Activated naive CD4-positive, alpha-beta T cell treated with anti-CD3 and anti-CD28 coated beads for 36 hours (primary cell): Measurements from ENCODE around the gene RNF208. TPM values are rescaled to one million over a fixed set of nuclear protein-coding genes. Genes with fewer than 3 reads are reported as not detected.

ENCODE experiments used
- CTCF ChIA-PET: fragments of 350-600 bp; sonication (Branson Sonifier 250); formaldehyde crosslinking; loops from one replicate; lab custom pipeline; 2021; ENCODE audit warnings: antibody characterized with exemption; lab: Charles Lee
- DNase-seq: peaks from one replicate; pipeline ENCODE4 v3.0.0-alpha.2; 2020
- H3K27ac Mint-ChIP-seq: one replicate; pipeline ENCODE4 v1.8.0; 2021; ENCODE audit warnings: mild to moderate bottlenecking, mixed read lengths
- H3K27me3 Mint-ChIP-seq: one replicate; pipeline ENCODE4 v1.8.0; 2021; ENCODE audit warnings: low read depth, mixed read lengths
- H3K36me3 Mint-ChIP-seq: one replicate; pipeline ENCODE4 v1.8.0; 2021; ENCODE audit warnings: low read depth, mixed read lengths
- H3K4me1 Mint-ChIP-seq: one replicate; pipeline ENCODE4 v1.8.0; 2021; ENCODE audit warnings: low read depth, mixed read lengths
- H3K4me3 Mint-ChIP-seq: one replicate; pipeline ENCODE4 v1.8.0; 2021; ENCODE audit warnings: mild to moderate bottlenecking, moderate library complexity, mixed read lengths
- H3K9me3 Mint-ChIP-seq: one replicate; pipeline ENCODE4 v1.8.0; 2021; ENCODE audit warnings: mixed read lengths
- intact Hi-C: fragments of 100-400 bp; cut with micrococcal nuclease; formaldehyde crosslinking; loops from one replicate; pipeline ENCODE4 v1.15.1; 2023
- total RNA-seq, 2 experiments: library from RNA; stranded (reverse); gene quantifications; one replicate each; pipeline ENCODE4 v1.2.3, GENCODE V29; 2021

The RNF208 gene
- total RNA-seq, 2 experiments from 2014 or later = 4.9 to 5.0 TPM

DNA sequence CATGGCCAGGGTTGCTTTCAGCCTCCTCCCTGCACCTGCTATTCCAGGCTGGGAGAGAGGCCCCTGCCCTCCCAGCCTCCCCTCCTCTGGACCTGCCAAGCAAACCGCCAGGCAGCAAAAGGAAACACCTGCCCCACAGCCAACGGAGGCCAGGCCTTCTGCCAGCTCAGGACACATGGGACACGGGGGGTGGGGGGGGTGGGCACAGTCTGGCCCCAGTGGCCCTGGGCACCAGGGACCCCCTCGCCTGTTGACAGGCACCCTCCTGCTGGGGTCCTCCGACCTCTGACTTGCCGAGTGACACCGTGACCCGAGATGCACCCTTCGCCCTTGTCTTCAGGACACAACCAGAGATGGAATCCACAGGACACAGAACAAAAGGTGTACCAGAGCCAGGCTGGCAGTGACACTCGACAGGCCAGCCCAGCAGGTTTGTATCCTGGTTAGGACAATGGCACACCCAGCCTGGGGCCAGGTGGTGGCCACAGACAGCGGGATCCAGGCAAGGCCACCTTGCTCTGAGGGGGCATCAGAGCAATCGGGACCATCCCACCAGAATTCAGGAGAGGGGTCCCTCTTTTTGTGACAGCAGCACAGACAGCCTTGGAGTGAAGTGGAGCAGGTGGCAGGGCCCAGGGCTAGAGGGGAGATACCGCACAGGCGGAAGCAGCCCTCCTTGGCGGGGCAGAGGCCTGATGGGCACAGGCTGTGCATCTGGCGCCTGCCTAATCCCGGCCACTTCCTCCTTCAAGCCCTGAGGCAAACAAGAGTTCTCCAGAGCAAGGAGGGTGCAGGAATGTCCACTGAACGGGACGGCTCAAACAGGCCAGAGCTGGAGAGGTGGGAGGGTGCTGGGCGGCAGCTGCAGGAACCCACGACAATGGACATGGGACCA, 48.9 kb downstream of the RNF208 start:
- Mint-ChIP-seq H3K9me3 (no peaks in the 10 kb centered on the region), H3K36me3 (peaks cover 2% of the 10 kb centered on the region), H3K27ac (no peak overlapping the region), H3K4me1 (peaks cover 8% of the 10 kb centered on the region), H3K27me3 (peaks cover 17% of the 10 kb centered on the region), H3K4me3 (no peak overlapping the region)
- CTCF ChIA-PET = interaction anchor here (1.5 kb wide), 1 partner anchor 63 kb away, joined by 4 read pairs; no protein-coding TSS in a partner anchor
- DNase-seq = no peak
- intact Hi-C loops = loop anchor here (2.0 to 5.0 kb wide), 2 partner anchors 16 to 46 kb away; no protein-coding TSS in a partner anchor

GRCh38 chr9:137171149-137171900, 50.7 kb downstream of the RNF208 start:
- Mint-ChIP-seq H3K4me1 (peaks cover 9% of the 10 kb centered on the region), H3K36me3 (no peaks in the 10 kb centered on the region), H3K27me3 (peaks cover 24% of the 10 kb centered on the region), H3K27ac (no peak overlapping the region), H3K9me3 (no peaks in the 10 kb centered on the region), H3K4me3 (no peak overlapping the region)
- no peak for DNase-seq
- CTCF ChIA-PET = interaction anchor here (0.6 to 1.5 kb wide), 4 partner anchors 18 to 249 kb away, joined by 3 to 4 read pairs (median 3); no protein-coding TSS in a partner anchor
- intact Hi-C loops = loop anchor here (2.0 to 5.0 kb wide), 2 partner anchors 44 to 121 kb away; no protein-coding TSS in a partner anchor

DNA sequence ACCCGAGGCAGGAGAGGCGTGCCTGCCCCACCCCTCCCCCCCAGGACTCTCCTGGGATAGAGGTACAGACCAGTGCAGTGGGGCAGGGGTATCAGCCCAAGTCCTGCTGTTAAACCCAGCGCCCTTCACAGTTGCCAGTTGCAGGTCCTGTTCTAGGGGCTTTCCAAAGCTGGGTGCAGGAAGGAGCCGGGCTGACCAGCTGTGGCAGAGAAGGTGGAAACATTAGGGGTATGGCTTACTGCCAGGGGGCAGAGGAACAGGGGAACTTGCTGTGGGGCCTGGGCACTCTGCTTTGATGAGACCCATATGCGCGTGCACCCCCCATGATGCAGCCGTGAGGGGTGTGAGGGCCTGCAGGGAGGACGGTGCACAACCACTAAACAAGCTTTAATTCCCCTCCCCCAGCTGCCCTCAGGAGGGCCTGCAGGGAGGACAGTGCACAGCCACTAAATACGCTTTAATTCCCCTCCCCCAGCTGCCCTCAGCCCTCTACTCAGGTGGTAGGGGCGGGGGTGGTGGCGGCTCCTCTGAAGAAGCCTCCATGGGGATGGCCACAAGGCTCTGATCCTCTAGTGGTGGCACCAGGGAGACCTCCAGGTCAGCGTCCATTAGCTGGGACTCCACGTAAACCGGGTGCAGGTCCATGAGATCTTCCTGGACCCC, 51.4 kb downstream of the RNF208 start:
- H3K9me3 Mint-ChIP-seq = no peaks in the 10 kb centered on the region
- H3K27me3 Mint-ChIP-seq = peaks cover 24% of the 10 kb centered on the region
- intact Hi-C loops = loop anchor here (2.0 to 5.0 kb wide), 2 partner anchors 43 to 120 kb away; no protein-coding TSS in a partner anchor
- H3K36me3 Mint-ChIP-seq = no peaks in the 10 kb centered on the region
- no peak overlapping the region for H3K4me3 Mint-ChIP-seq
- CTCF ChIA-PET = interaction anchor here (0.6 kb wide), 2 partner anchors 43 to 250 kb away, joined by 3 read pairs; no protein-coding TSS in a partner anchor
- H3K4me1 Mint-ChIP-seq = peaks cover 8% of the 10 kb centered on the region
- DNase-seq = no peak
- H3K27ac Mint-ChIP-seq = no peak overlapping the region

Other genes with a start within 250 kb of the RNF208 start
- gene PTGDS, start 244.7 kb downstream of the RNF208 start, total RNA-seq = not detected
- not detected for gene LCNL1, start 239.2 kb downstream of the RNF208 start, total RNA-seq
- gene PAXX, start 229.8 kb downstream of the RNF208 start, total RNA-seq = 10 to 100 TPM; 75.9 to 76.8 TPM
- gene CLIC3, start 225.7 kb downstream of the RNF208 start, total RNA-seq = not detected
- gene ABCA2, start 194.0 kb downstream of the RNF208 start, total RNA-seq = 1 to 10 TPM; 4.1 to 4.7 TPM
- gene FUT7, start 190.2 kb downstream of the RNF208 start, total RNA-seq = not detected
- gene NPDC1, start 176.1 kb downstream of the RNF208 start, total RNA-seq = 10 to 100 TPM; 14.2 to 15.9 TPM
- not detected for gene ENTPD2, start 168.2 kb downstream of the RNF208 start, total RNA-seq
- 1 to 10 TPM; 3.8 to 3.9 TPM for gene SAPCD2, start 151.7 kb downstream of the RNF208 start, total RNA-seq
- gene UAP1L1, start 144.7 kb downstream of the RNF208 start, total RNA-seq = 1 to 10 TPM; 2.6 to 3.4 TPM
- 10 to 100 TPM; 18.7 to 18.9 TPM for gene MAN1B1, start 135.3 kb downstream of the RNF208 start, total RNA-seq
- 100 to 1,000 TPM; 162 to 167 TPM for gene DPP7, start 107.5 kb downstream of the RNF208 start, total RNA-seq
- under 1 TPM in 1 of 2 experiments, not detected in 1; 0.35 TPM for gene GRIN1, start 83.1 kb downstream of the RNF208 start, total RNA-seq
- gene LRRC26, start 52.2 kb downstream of the RNF208 start, total RNA-seq = not detected
- not detected for gene TMEM210, start 50.2 kb downstream of the RNF208 start, total RNA-seq
- gene ANAPC2, start 33.7 kb downstream of the RNF208 start, total RNA-seq = 10 to 100 TPM; 34.8 to 36.6 TPM
- 10 to 100 TPM; 48.2 to 49.9 TPM for gene SSNA1, start 33.6 kb downstream of the RNF208 start, total RNA-seq
- gene TPRN, start 21.5 kb downstream of the RNF208 start, total RNA-seq = 1 to 10 TPM; 2.1 to 2.6 TPM
- 10 to 100 TPM; 21.8 to 23.2 TPM for gene TMEM203, start 16.6 kb downstream of the RNF208 start, total RNA-seq
- gene NDOR1, start 16.5 kb downstream of the RNF208 start, total RNA-seq = 10 to 100 TPM; 25.3 to 26.1 TPM
- gene CYSRT1, start 2.9 kb upstream of the RNF208 start, total RNA-seq = under 1 TPM; 0.17 to 0.26 TPM
- gene RNF224, start 5.3 kb upstream of the RNF208 start, total RNA-seq = not detected
- not detected for gene SLC34A3, start 8.7 kb upstream of the RNF208 start, total RNA-seq
- gene TUBB4B, start 19.0 kb upstream of the RNF208 start, total RNA-seq = 100 to 1,000 TPM; 193 to 196 TPM
- not detected for gene STPG3, start 29.0 kb upstream of the RNF208 start, total RNA-seq
- 10 to 100 TPM; 47.0 to 47.1 TPM for gene NELFB, start 33.1 kb upstream of the RNF208 start, total RNA-seq
- gene TOR4A, start 55.5 kb upstream of the RNF208 start, total RNA-seq = 1 to 10 TPM in 1 of 2 experiments, under 1 TPM in 1; 0.93 to 1.1 TPM
- 1 to 10 TPM; 1.8 to 2.2 TPM for gene NRARP, start 80.0 kb upstream of the RNF208 start, total RNA-seq
- 10 to 100 TPM; 11.2 to 12.7 TPM for gene EXD3, start 200.9 kb upstream of the RNF208 start, total RNA-seq
- gene NOXA1, start 201.2 kb upstream of the RNF208 start, total RNA-seq = 1 to 10 TPM; 1.0 to 1.2 TPM
- gene ENTPD8, start 219.1 kb upstream of the RNF208 start, total RNA-seq = not detected
- gene NSMF, start 237.1 kb upstream of the RNF208 start, total RNA-seq = 10 to 100 TPM; 33.2 to 35.7 TPM